Keratinocyte (primary cell): ENCODE results near the gene TEKT2. TPM values are rescaled to one million over a fixed set of nuclear protein-coding genes. Genes with fewer than 3 reads are reported as not detected.

Experiments
- DNase-seq: peaks from one replicate; pipeline ENCODE4 v3.0.0-alpha.2; 2011; ENCODE audit warnings: low read depth, missing footprints, low spot score
- FAIRE-seq: peaks from 2 replicates; lab custom pipeline; 2011; peaks lifted over from hg19 to GRCh38; lab: Jason Lieb, UNC
- H2AFZ ChIP-seq: 2 replicates; pipeline ENCODE4 v1.6.0; 2012; ENCODE audit warnings: low read length, control low read depth, inconsistent platforms; ENCODE audit not compliant: control insufficient read depth
- H3K27ac ChIP-seq: 2 replicates; pipeline ENCODE4 v1.5.1; 2011; ENCODE audit warnings: low read length; ENCODE audit not compliant: control insufficient read depth, insufficient read depth
- H3K27me3 ChIP-seq: 3 replicates; pipeline ENCODE4 v1.6.0; 2011; ENCODE audit warnings: low read length; ENCODE audit not compliant: control insufficient read depth, insufficient read depth; ENCODE audit errors: extremely low read depth
- H3K36me3 ChIP-seq, 2 experiments: 2 replicates in 1 of 2; 3 replicates in 1 of 2; pipeline ENCODE4 v1.5.1; 2011; ENCODE audit warnings: low read length in 2 of 2, mild to moderate bottlenecking in 1 of 2; ENCODE audit not compliant: control insufficient read depth in 2 of 2, insufficient read depth in 2 of 2; ENCODE audit errors: extremely low read depth in 1 of 2
- H3K4me1 ChIP-seq: 3 replicates; pipeline ENCODE4 v1.5.1; 2011; ENCODE audit warnings: low read length; ENCODE audit not compliant: control insufficient read depth, insufficient read depth; ENCODE audit errors: extremely low read depth
- H3K4me2 ChIP-seq: 3 replicates; pipeline ENCODE4 v1.6.0; 2011; ENCODE audit warnings: low read depth, low read length; ENCODE audit not compliant: control insufficient read depth, insufficient read depth; ENCODE audit errors: extremely low read depth
- H3K4me3 ChIP-seq, 3 experiments: fragments of 200-600 bp in 1 of 3; sonication (generic) in 1 of 3; 2 replicates in 2 of 3; 3 replicates in 1 of 3; pipeline ENCODE4 v1.5.1; 2011 to 2016; ENCODE audit warnings: low read length in 3 of 3, mild to moderate bottlenecking in 3 of 3, control low read depth in 2 of 3, inconsistent platforms in 1 of 3, low read depth in 1 of 3, mixed read lengths in 1 of 3, mixed run types in 1 of 3, moderate library complexity in 1 of 3; ENCODE audit not compliant: control insufficient read depth in 2 of 3, insufficient read depth in 2 of 3; ENCODE audit errors: extremely low read depth in 1 of 3
- H3K79me2 ChIP-seq: 2 replicates; pipeline ENCODE4 v1.6.0; 2012; ENCODE audit warnings: low read length; ENCODE audit not compliant: control insufficient read depth, insufficient read depth
- H3K9ac ChIP-seq: 3 replicates; pipeline ENCODE4 v1.6.0; 2011; ENCODE audit warnings: low read length; ENCODE audit not compliant: control insufficient read depth, insufficient read depth; ENCODE audit errors: extremely low read depth
- H3K9me1 ChIP-seq: 3 replicates; pipeline ENCODE4 v1.6.0; 2011; ENCODE audit warnings: low read length; ENCODE audit not compliant: control insufficient read depth, insufficient read depth; ENCODE audit errors: extremely low read depth
- H3K9me3 ChIP-seq: 2 replicates; pipeline ENCODE4 v1.5.1; 2012; ENCODE audit warnings: low read depth, low read length; ENCODE audit not compliant: control insufficient read depth
- H4K20me1 ChIP-seq: 3 replicates; pipeline ENCODE4 v1.6.0; 2011; ENCODE audit warnings: low read length; ENCODE audit not compliant: control insufficient read depth, insufficient read depth; ENCODE audit errors: extremely low read depth
- CTCF ChIP-seq, 3 experiments: IDR thresholded peaks in 1 of 3; conservative IDR thresholded peaks in 1 of 3; optimal IDR thresholded peaks in 1 of 3; 2 replicates in 2 of 3; 3 replicates in 1 of 3; pipeline versions ENCODE3 to v1.5.1; 2011; ENCODE audit warnings: low read length in 3 of 3, mild to moderate bottlenecking in 3 of 3, moderate library complexity in 2 of 3, control low read depth in 1 of 3, inconsistent platforms in 1 of 3; ENCODE audit not compliant: insufficient read depth in 2 of 3; ENCODE audit errors: extremely low read depth in 1 of 3
- EZH2 ChIP-seq: IDR thresholded peaks from one replicate; pipeline ENCODE4 v1.6.1; 2012; ENCODE audit warnings: inconsistent platforms, mild to moderate bottlenecking, low read length, moderate library complexity
- dilution Hi-C: fragments of 300-500 bp; cut with MboI; formaldehyde crosslinking; loops from one replicate; pipeline ENCODE4 v1.7.0; 2020; ENCODE audit warnings: low sequenced_read_pairs; ENCODE audit not compliant: extremely low pct_ligation_motif_present
- polyA plus RNA-seq, 5 experiments: library from polyadenylated mRNA; depleted of rRNA in 3 of 5; stranded (reverse) in 3 of 5; stranded (forward) in 1 of 5; unstranded in 1 of 5; fragments of >200 nt; gene quantifications; 1 replicate in 1 of 5; 2 replicates in 3 of 5; 3 replicates in 1 of 5; pipeline versions ENCODE4 v1.2.1 to v1.2.3, GENCODE V29; 2011 to 2012; ENCODE audit warnings: missing spikeins in 2 of 5, low read depth in 1 of 5, low replicate concordance in 1 of 5

The TEKT2 gene
- polyA plus RNA-seq, 1 donor (not counting 4 experiments of a cell fraction or from before 2014, with no cell fraction given): 0.03 TPM

GRCh38 chr1:36108314-36108713 is 24.4 kb downstream of the TEKT2 start:
- Histone ChIP-seq H3K27ac (no peak overlapping the region), H3K36me3 (no peaks in the 10 kb centered on the region), H3K9me3 (no peaks in the 10 kb centered on the region), H3K4me3 (no peak overlapping the region), H3K9me1 (no peaks in the 10 kb centered on the region), H2AFZ (no peak overlapping the region), H3K27me3 (no peaks in the 10 kb centered on the region), H4K20me1 (no peaks in the 10 kb centered on the region), H3K79me2 (no peaks in the 10 kb centered on the region), H3K4me1 (peaks cover 14% of the 10 kb centered on the region), H3K4me2 (no peak overlapping the region), H3K9ac (peak overlapping the region; percentile 53)
- FAIRE-seq (no peak), DNase-seq (no peak)
- TF ChIP-seq EZH2: no peak
- no peak for TF ChIP-seq CTCF (optimal IDR thresholded peaks at IDR 0.05 in 1 of 3, IDR thresholded peaks at IDR 0.05 in 1 of 3, conservative IDR thresholded peaks at IDR 0.05 in 1 of 3; ENCODE audit: extremely low read depth in 1 of 3, insufficient read depth in 2 of 3, low read length in 3 of 3)
- dilution Hi-C loops: no loop called here

GRCh38 chr1:36109041-36109679 is 25.3 kb downstream of the TEKT2 start:
- Histone ChIP-seq H3K9me1 (no peaks in the 10 kb centered on the region), H3K27me3 (no peaks in the 10 kb centered on the region), H3K9ac (peak overlapping the region; percentile 53), H3K4me3 (no peak overlapping the region), H3K4me1 (peaks cover 14% of the 10 kb centered on the region), H2AFZ (peak overlapping the region; percentile 76), H3K9me3 (no peaks in the 10 kb centered on the region), H3K79me2 (no peaks in the 10 kb centered on the region), H3K36me3 (no peaks in the 10 kb centered on the region), H3K4me2 (peak overlapping the region; percentile 53), H4K20me1 (no peaks in the 10 kb centered on the region), H3K27ac (peak overlapping the region; percentile 34)
- peak; percentile 72 for FAIRE-seq
- dilution Hi-C loops: no loop called here
- no peak for TF ChIP-seq EZH2
- TF ChIP-seq CTCF (optimal IDR thresholded peaks at IDR 0.05 in 1 of 3, IDR thresholded peaks at IDR 0.05 in 1 of 3, conservative IDR thresholded peaks at IDR 0.05 in 1 of 3; ENCODE audit: extremely low read depth in 1 of 3, insufficient read depth in 2 of 3, low read length in 3 of 3): no peak
- DNase-seq: no peak
